ENCODE measurements around the gene ACLY.
"Not testable (repeated sequence)": the region's sequence is repeated elsewhere in the genome, so short reads cannot be mapped to it uniquely, and the experiment has no call there.

The ACLY gene

GRCh38 chr17:41880130-41880529 is 38.6 kb downstream of the ACLY start:
- no peak for DNase-seq (ENCODE audit: extremely low read depth, low read depth)
- TF ChIP-seq CTCF (IDR thresholded peaks at IDR 0.05; ENCODE audit: low read depth, low read length) = no peak

- DNase-seq (ENCODE audit: extremely low read depth, low read depth) = not testable (repeated sequence)
Measured at GRCh38 chr17:41874293-41874670, 44.5 kb downstream of the ACLY start.

GRCh38 chr17:41873559-41874292 is 45.0 kb downstream of the ACLY start:
- no peak for DNase-seq (ENCODE audit: extremely low read depth, low read depth)
- TF ChIP-seq CTCF (IDR thresholded peaks at IDR 0.05; ENCODE audit: low read depth, low read length) = no peak

- no peak for TF ChIP-seq CTCF (IDR thresholded peaks at IDR 0.05; ENCODE audit: low read depth, low read length)
- no peak for DNase-seq (ENCODE audit: extremely low read depth, low read depth)
Measured at GRCh38 chr17:41871789-41872188, 47.0 kb downstream of the ACLY start.

- no peak for TF ChIP-seq CTCF (IDR thresholded peaks at IDR 0.05; ENCODE audit: low read depth, low read length)
- no peak for DNase-seq (ENCODE audit: extremely low read depth, low read depth)
Measured at GRCh38 chr17:41870627-41871026, 48.1 kb downstream of the ACLY start.

GRCh38 chr17:41870097-41870496 is 48.7 kb downstream of the ACLY start:
- TF ChIP-seq CTCF (IDR thresholded peaks at IDR 0.05; ENCODE audit: low read depth, low read length) = no peak
- no peak for DNase-seq (ENCODE audit: extremely low read depth, low read depth)

GRCh38 chr17:41869426-41869825 is 49.3 kb downstream of the ACLY start:
- no peak for DNase-seq (ENCODE audit: extremely low read depth, low read depth)
- no peak for TF ChIP-seq CTCF (IDR thresholded peaks at IDR 0.05; ENCODE audit: low read depth, low read length)

GRCh38 chr17:41868568-41868967 is 50.2 kb downstream of the ACLY start:
- DNase-seq (ENCODE audit: extremely low read depth, low read depth) = no peak
- no peak for TF ChIP-seq CTCF (IDR thresholded peaks at IDR 0.05; ENCODE audit: low read depth, low read length)

Data from AG09319 (cell line).